A549 (cell line): ENCODE results near the gene IL3RA.

Experiments
- BHLHE40 ChIP-seq: IDR thresholded peaks from 2 replicates; pipeline ENCODE4 v1.6.1; 2012; ENCODE audit warnings: low read depth, low read length, inconsistent platforms
- CEBPB ChIP-seq, 2 experiments: fragments of >200 bp in 1 of 2; sonication (Bioruptor Twin) in 1 of 2; formaldehyde crosslinking in 1 of 2; IDR thresholded peaks; 2 replicates each; pipeline ENCODE4 v1.6.1; 2012 to 2016
- CHD4 ChIP-seq: fragments of 200-600 bp; sonication (generic); IDR thresholded peaks from 2 replicates; pipeline ENCODE4 v1.6.1; 2016; ENCODE audit warnings: antibody characterized with exemption, mild to moderate bottlenecking, borderline replicate concordance
- CTCF ChIP-seq: fragments of >200 bp; sonication (Bioruptor Twin); formaldehyde crosslinking; IDR thresholded peaks from 3 replicates; pipeline ENCODE4 v1.5.1; 2016
- ELK1 ChIP-seq: fragments of 150-350 bp; IDR thresholded peaks from 2 replicates; pipeline ENCODE4 v1.6.1; 2014; ENCODE audit warnings: low read depth, mild to moderate bottlenecking, low read length
- HOXA7 ChIP-seq: fragments of 250-450 bp; sonication (Bioruptor Pico); IDR thresholded peaks from 2 replicates; pipeline ENCODE4 v1.5.0; 2020; ENCODE audit warnings: mild to moderate bottlenecking, moderate library complexity
- HOXB13 ChIP-seq: fragments of 250-450 bp; sonication (Bioruptor Pico); IDR thresholded peaks from 2 replicates; pipeline ENCODE4 v1.5.0; 2020; ENCODE audit warnings: low read depth, mild to moderate bottlenecking, moderate library complexity
- JUN ChIP-seq, 2 experiments: fragments of >200 bp; sonication (Bioruptor Twin); formaldehyde crosslinking; IDR thresholded peaks; 2 replicates in 1 of 2; 3 replicates in 1 of 2; pipeline ENCODE4 v1.6.1; 2016 to 2017
- MAFK ChIP-seq: fragments of 450-650 bp; IDR thresholded peaks from 2 replicates; pipeline ENCODE4 v1.6.1; 2014; ENCODE audit not compliant: partially characterized antibody
- PBX3 ChIP-seq: IDR thresholded peaks from 2 replicates; pipeline ENCODE4 v1.6.1; 2012
- POLR2A ChIP-seq: IDR thresholded peaks from 2 replicates; pipeline ENCODE4 v1.6.1; 2012; ENCODE audit warnings: mild to moderate bottlenecking, low read length
- REST ChIP-seq: fragments of 200-600 bp; sonication (generic); IDR thresholded peaks from 2 replicates; pipeline ENCODE4 v1.6.1; 2016; ENCODE audit warnings: antibody characterized with exemption, mild to moderate bottlenecking, moderate library complexity
- ZNF302 ChIP-seq: fragments of 250-450 bp; sonication (Bioruptor Pico); IDR thresholded peaks from 2 replicates; pipeline ENCODE4 v1.9.0; 2021; ENCODE audit warnings: inconsistent platforms, mild to moderate bottlenecking, moderate library complexity

- TF ChIP-seq POLR2A (no peak), ELK1 (no peak), ZNF302 (no peak), CTCF (no peak), CHD4 (no peak), MAFK (no peak), BHLHE40 (no peak), HOXB13 (no peak), HOXA7 (CRISPR knock-in tag) (no peak), CEBPB (IDR thresholded peaks at IDR 0.05) (no peak), REST (no peak), JUN (IDR thresholded peaks at IDR 0.05) (no peak), PBX3 (no peak)
These were observed 22.4 kb downstream of the IL3RA start for GRCh38 chrX:1358793-1359476.
